C1 segment of cervical spinal cord (tissue), 14 donors: ENCODE results near the gene RALGPS2.

Experiments used
- DNase-seq, 14 donors: peaks; one replicate each; lab custom pipeline; 2025; lab: John Stamatoyannopoulos, UW

The RALGPS2 gene

DNA sequence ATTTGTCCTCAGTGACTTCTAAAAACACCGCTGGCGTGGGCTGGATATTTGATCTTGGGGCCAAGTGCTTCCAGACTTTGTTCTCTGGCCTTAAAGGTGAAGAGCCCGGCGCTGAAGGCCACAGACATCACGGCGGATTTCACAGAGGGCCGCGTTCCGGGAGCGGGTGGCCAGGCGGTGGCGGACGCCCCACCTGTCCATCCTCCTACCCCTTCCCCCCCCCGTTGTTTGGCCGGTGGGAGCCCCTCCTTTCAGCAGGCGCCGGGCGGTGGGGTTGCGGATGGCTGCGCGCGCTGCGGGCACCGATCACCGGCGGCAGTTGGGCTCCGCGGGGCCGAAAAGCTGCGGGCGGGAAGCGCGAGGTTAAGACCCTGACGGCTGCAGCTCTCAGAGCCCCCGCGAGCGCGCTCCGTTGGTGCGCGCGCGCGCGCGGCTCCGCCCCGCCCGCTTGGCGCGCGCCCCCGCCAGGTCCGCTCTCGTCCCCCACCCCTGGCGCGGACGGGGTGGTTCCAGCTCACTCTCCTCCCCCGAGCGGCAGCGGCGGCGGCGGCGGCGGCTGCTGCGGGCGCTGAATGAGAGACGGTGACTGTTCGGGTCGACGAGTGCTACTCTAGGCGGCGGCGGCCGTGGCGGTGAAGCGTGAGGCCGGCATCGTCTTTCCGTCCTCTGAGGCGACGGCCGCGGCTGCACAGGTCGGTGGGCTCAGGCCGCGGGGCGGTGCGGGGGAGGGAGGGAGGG lies at the start of gene RALGPS2:
Gene RALGPS2, plus strand, starts transcription at position 517 of the 738 bp plus-strand sequence. CDS start 51,521 bp downstream, outside the sequence.
- peak in 13 of 14 donors; percentile 18 to 67 (median 46) for DNase-seq

GRCh38 chr1:178679237-178679636 lies 45.8 kb upstream of the RALGPS2 start:
- DNase-seq = no peak

- no peak for DNase-seq
These were observed 42.6 kb upstream of the RALGPS2 start for GRCh38 chr1:178682429-178682828.

DNA sequence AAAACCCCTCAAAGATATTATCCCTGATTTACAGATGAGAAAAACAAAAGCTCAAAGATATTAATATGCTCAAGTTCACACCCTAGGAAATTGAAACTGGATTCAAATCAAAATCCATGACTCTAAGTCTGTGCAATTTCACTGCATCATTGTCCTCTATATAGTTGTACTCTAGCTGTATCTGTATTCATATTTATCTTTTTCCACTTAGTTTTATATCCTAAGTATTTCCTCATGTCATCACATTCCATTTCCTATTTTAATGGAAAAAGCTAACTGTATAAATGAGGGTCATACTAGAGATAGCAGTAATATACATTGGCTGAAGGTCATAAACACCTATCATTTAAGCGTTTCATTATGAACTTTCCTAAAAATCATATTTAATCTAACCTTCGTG lies 42.2 kb upstream of the RALGPS2 start:
- no peak for DNase-seq

GRCh38 chr1:178683291-178683690 lies 41.8 kb upstream of the RALGPS2 start:
- DNase-seq = no peak

DNA sequence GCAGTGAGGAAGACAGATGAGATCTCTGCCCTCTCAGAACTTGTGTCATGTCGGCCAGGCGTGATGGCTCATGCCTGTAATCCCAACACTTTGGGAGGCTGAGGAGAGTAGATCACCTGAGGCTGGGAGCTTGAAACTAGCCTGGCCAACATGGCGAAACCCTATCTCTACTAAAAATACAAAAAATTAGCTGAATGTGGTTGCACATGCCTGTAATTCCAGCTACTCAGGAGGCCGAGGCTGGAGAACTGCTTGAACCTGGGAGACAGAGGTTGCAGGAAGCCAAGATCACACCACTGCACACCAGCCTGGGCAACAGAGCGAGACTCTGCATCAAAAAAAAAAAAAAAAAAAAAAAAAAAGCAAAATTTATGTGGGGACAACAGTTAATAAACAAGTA lies 40.9 kb upstream of the RALGPS2 start:
- no peak for DNase-seq

- DNase-seq = no peak
These were observed 40.5 kb upstream of the RALGPS2 start for GRCh38 chr1:178684542-178685000.

- no peak for DNase-seq
These were observed 38.6 kb upstream of the RALGPS2 start for GRCh38 chr1:178686407-178686806.

DNA sequence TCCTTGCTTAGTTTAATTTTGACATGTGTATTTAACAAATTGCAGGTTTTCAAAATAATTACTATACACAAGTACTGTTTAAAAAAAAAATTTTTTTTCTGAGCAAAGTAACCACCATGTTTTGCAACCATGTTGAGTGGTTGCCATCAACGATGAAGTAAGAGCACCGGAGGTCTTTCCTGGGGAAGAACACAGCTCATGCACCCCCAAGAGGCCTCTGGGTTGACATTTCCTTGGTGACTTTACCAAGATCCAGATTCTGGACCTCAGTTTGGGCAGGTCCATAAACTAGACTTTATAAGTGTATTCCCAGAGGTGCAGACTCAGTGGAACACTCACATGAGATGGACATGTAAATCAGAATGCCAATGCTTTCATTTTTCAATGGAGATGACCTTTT lies 36.8 kb upstream of the RALGPS2 start:
- no peak for DNase-seq

DNA sequence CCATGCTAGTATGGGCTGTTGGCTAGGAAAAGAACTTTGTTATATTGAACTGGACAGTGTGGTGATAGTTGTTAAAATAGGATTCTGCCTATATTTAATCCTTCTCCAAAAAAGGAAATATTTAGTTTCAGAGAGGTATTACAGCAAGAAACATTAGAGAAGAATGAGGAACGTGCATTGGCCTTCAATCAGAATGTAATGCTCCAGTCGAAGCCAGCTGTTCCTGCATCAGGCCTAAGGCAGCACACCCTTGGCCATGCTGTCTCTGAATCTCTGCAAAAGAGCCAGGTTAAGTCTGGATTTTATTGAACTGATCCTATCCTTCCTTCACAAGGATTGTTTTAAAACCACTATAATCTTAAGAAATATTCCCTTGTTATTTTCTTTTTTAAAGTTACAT lies 35.3 kb upstream of the RALGPS2 start:
- no peak for DNase-seq

DNA sequence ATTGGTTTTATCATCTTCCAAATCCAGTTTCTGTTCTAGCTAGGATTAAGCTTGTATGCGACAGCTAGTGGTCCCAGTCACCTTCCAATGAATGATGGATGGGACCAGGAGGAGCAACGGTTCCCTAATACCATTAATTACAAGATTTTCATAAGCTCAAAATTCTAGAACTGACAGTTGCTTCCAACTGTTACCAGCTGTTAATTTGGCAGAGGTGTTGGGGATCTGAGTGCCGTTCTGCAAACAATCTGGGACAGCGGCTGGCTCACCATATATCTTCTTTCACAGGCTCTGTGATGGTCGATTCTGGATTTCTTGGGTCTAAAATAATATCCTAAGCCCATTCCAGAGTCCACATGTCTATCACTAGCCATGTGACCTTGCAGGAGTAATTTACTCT lies 34.5 kb upstream of the RALGPS2 start:
- DNase-seq = no peak

- no peak for DNase-seq
These were observed 32.3 kb upstream of the RALGPS2 start for GRCh38 chr1:178692564-178693327.

DNA sequence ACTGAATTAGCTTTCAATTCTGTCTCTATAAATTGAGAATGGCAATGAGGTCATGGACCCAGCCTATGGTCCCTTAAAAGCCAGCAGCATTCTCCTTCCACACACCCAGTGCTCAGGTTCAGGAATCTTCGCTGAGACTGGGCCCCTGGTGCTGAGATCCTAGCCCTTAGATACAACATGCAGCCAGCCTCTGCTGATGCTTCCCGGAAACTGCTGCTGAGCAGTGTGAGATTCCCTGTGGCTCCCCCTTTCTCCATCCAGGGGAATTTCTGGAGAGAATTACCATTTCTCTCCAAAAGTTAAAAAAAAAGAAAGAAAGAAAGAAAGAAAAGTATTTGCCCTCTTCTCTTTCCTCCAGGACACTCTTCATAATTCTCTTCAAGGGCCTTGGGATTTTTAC lies 31.7 kb upstream of the RALGPS2 start:
- DNase-seq = no peak

DNA sequence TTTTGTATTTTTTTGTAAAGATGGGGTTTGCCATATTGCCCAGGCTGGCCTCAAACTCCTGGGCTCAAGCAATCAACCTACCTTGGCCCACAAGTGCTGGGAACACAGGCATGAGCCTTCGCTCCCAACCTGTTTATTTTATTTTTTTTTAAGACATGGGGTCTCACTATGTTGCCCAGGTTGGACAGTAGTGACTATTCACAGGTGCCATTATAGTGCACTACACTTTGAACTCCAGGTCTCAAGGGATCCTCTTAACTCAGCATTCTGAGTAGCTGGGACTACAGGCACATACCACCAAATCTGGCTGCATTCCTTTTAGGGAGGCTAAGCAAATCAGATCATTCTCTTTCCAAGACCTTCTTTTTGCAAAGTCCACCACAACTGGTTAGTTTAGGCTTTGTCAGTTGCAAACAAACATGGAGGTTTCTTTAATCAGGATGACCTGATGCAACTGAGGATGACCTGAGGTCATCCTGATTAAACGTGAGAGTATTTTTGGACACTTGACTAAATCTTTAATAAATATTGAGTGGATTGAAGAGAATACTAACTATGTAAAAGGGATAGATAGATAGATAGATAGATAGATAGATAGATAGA lies 30.0 kb upstream of the RALGPS2 start:
- DNase-seq = no peak

- DNase-seq = no peak
These were observed 22.9 kb upstream of the RALGPS2 start for GRCh38 chr1:178702146-178702545.

DNA sequence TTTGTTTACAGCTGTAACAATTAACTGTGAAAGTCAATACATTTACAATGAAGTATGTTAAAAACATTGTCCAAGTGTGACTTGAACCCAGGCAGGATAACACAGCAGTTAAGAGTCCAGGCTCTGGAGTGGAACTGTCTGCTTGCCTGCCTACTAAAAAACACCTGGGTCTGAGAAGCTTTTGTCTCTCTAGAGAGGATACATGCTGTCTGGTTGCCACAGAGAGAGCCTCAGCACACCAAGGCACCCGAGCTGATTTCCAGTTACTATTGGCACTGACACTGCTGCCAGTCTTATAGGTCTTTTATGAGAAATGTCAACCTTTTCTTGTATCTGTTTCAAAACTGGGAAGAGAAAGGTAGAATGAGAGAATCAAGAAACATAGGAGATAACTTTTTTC lies 20.2 kb upstream of the RALGPS2 start:
- no peak for DNase-seq

DNA sequence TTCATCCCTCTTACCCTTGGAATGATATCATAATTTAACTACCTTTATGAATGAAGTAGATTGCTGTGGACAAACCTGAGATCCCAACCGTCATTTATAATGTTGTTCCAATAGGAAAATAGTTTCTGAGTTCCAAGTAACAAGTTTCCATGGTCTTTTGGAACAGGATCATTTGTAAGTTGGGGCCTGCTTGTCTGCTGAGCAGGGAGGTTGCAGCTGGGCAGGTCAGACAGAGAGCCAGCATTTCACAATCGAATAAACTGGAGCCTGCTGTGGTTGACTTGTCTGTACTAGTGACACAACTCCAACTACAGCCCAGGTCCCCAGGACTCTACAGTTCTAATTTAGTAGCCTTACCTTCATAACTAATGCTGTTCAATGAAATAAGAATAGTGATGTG lies 18.6 kb upstream of the RALGPS2 start:
- no peak for DNase-seq

DNA sequence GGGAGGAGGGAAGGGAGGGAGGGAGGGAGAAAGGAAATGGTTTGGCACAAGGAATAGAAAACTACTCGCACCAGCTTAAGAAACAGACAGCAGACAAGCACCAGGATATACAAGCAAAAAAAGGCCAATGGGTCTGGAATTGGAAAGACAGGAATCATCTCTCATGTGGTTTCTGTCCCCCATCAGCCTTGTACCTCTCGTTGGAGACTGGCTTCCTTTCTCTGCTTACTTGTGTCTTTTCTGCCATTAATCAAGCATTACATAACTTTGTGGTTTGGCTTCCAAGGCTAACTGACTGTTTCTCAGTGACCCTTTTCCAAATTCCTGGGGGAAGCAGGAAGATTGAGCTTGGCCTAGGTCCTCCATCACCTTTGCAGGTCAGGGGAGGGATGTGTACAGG lies 11.8 kb upstream of the RALGPS2 start:
- no peak for DNase-seq

DNA sequence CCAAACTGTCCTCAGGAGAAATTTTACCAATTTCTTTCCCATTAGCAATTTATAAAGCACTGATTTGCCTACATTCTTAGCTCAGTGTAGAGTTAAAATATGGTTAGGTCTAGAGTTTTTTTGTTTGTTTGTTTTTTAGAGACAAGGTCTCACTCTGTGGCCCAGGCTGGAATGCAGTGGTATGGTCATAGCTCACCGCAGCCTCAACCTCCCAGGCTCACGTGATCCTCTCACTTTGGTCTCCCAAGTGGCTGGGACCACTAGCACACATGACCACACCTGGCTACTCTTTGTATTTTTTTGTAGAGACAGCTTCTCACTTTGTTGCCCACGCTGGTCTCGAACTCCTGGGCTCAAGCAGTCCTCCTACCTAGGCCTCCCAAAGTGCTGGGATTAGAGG lies 10.6 kb upstream of the RALGPS2 start:
- DNase-seq = no peak

GRCh38 chr1:178716111-178716510 lies 8.9 kb upstream of the RALGPS2 start:
- no peak for DNase-seq

DNA sequence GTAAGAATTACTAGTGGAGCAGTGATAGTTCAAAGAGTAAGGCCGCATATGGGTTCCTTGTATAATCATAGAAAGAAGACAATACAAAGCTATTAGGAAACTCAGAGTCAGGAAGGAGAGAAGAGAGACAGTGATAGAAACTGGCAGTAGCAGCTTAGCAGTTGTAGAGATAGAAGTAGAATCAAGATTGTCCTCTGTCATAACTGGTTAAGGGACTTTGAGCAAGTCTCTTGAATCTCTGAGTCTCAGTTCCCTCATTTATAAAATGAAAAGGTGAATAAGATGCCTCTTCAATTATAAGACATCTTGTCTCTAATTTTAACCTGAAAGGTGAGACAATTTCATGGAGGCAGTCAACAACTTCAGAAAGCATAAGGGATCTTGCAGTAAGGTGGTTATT lies 6.5 kb upstream of the RALGPS2 start:
- no peak for DNase-seq

DNA sequence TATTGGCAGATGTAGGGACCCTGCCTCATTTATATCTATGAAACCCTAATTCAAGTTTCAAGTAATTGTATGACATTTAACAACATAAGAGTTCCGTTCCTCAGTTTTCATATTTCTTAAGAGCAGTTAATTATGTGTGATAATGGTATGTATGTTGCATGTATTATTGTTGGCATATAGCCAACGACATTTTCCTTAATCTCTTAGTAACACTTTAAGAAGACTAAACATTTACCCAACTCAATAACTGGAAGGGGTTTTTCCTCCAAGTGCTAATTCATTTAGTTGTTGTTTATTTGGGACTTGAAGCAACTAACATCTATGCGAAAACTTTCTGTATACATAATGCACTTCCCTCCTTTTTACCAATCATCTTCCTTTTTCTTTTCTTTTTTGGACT lies 1.5 kb upstream of the RALGPS2 start:
- no peak for DNase-seq

DNA sequence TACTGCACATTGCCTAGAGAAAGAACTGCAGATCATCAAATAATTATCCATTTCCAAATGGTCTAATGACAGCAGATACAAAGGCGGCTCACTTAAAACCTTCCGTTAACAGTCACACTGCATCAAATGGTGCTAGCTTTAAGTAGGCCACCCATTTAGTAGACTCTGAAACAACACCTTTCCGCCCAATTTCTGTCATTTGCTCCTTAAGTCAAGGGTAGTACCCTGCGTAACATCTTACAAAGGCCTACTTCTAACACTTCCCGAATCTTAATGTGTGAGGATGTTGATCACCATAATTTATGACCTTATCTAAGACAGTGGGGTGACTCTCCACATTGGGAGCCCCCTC lies 692 bp upstream of the RALGPS2 start:
- DNase-seq = no peak
